Measurements from ENCODE around the gene TOMM20L.

GRCh38 chr14:58367296-58367695, 28.4 kb upstream of the TOMM20L start:
- no peak for TF ChIP-seq POLR2A (IDR thresholded peaks at IDR 0.05)
- TF ChIP-seq, protein P1, sequence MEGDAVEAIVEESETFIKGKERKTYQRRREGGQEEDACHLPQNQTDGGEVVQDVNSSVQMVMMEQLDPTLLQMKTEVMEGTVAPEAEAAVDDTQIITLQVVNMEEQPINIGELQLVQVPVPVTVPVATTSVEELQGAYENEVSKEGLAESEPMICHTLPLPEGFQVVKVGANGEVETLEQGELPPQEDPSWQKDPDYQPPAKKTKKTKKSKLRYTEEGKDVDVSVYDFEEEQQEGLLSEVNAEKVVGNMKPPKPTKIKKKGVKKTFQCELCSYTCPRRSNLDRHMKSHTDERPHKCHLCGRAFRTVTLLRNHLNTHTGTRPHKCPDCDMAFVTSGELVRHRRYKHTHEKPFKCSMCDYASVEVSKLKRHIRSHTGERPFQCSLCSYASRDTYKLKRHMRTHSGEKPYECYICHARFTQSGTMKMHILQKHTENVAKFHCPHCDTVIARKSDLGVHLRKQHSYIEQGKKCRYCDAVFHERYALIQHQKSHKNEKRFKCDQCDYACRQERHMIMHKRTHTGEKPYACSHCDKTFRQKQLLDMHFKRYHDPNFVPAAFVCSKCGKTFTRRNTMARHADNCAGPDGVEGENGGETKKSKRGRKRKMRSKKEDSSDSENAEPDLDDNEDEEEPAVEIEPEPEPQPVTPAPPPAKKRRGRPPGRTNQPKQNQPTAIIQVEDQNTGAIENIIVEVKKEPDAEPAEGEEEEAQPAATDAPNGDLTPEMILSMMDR (IDR thresholded peaks at IDR 0.05), result no peak
